Omental fat pad (tissue), 4 donors: Measurements from ENCODE around the gene DRAP1. TPM values are rescaled to one million over a fixed set of nuclear protein-coding genes. Genes with fewer than 3 reads are reported as not detected.
"Not testable (repeated sequence)": the region's sequence is repeated elsewhere in the genome, so short reads cannot be mapped to it uniquely, and the experiment has no call there.

ENCODE experiments used
- ATAC-seq: fragments of 150-250 bp; one replicate; pipeline ENCODE4 v1.9.1; 2016; ENCODE audit warnings: mild to moderate bottlenecking, moderate library complexity; ENCODE audit not compliant: low FRiP score
- DNase-seq: peaks from one replicate; pipeline ENCODE4 v3.0.0-alpha.2; 2019; ENCODE audit warnings: low spot score
- CTCF ChIP-seq, 3 donors: fragments of 450-650 bp; IDR thresholded peaks; one replicate each; pipeline ENCODE4 v1.5.1; 2016 to 2017; ENCODE audit warnings: antibody characterized with exemption in 3 of 3, mild to moderate bottlenecking in 3 of 3, moderate library complexity in 2 of 3
- total RNA-seq, 4 donors: library from RNA; depleted of rRNA; stranded (reverse); fragments of >200 nt; gene quantifications; one replicate each; pipeline ENCODE4 v1.1.0, GENCODE V29; 2016

Gene DRAP1
- total RNA-seq, 4 donors from 2014 or later = 53.0 to 88.6 (median 72.5) TPM

GRCh38 chr11:65888163-65888814 lies 30.9 kb upstream of the DRAP1 start, which contains the start of gene FIBP:
FIBP (minus strand) TSS chr11:65888471; CDS start chr11:65888418, 53 bp downstream.
- ATAC-seq (peak; percentile 75), DNase-seq (peak; percentile 91)
- TF ChIP-seq CTCF (IDR thresholded peaks at IDR 0.05) = peak in 2 of 3 donors; percentile 68 to 85

DNA sequence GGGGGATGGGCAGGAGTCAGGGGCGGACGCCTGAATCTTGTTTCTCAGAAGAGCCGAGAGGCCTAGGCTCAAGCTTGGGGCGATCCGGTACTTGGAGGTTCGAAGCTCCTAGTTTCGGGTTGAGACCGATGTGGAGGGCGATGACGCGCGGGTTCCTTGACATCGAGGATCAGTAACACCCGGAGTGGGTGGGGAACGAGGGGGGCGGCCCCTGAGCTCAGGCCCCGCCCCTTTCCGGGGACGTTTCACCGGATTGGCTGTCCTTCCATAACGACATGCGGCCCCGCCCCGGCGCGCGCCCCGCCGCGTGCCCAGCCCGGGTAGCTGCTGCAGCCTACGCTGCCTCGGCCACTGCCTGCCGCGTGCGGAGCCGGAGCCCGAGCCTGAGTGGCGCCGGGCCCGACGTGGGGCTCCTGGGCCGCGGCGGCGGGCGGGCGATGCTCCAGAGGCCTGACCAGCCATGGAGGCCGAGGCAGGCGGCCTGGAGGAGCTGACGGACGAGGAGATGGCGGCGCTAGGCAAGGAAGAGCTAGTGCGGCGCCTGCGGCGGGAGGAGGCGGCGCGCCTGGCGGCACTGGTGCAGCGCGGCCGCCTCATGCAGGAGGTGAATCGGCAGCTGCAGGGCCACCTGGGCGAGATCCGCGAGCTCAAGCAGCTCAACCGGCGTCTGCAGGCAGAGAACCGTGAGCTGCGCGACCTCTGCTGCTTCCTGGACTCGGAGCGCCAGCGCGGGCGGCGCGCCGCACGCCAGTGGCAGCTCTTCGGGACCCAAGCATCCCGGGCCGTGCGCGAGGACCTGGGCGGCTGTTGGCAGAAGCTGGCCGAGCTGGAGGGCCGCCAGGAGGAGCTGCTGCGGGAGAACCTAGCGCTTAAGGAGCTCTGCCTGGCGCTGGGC lies 28.7 kb upstream of the DRAP1 start, which contains the start of gene CCDC85B:
Gene CCDC85B, plus strand, starts transcription at position 350 of the 895 bp plus-strand sequence. Its CDS starts 111 bp downstream, at position 461.
- ATAC-seq = peak; percentile 68
- no peak for TF ChIP-seq CTCF (IDR thresholded peaks at IDR 0.05)
- peak; percentile 95 for DNase-seq

- DNase-seq (no peak), ATAC-seq (peak; percentile 0)
- TF ChIP-seq CTCF (IDR thresholded peaks at IDR 0.05) = no peak
Measured at GRCh38 chr11:65891219-65892136, 27.7 kb upstream of the DRAP1 start.

DNA sequence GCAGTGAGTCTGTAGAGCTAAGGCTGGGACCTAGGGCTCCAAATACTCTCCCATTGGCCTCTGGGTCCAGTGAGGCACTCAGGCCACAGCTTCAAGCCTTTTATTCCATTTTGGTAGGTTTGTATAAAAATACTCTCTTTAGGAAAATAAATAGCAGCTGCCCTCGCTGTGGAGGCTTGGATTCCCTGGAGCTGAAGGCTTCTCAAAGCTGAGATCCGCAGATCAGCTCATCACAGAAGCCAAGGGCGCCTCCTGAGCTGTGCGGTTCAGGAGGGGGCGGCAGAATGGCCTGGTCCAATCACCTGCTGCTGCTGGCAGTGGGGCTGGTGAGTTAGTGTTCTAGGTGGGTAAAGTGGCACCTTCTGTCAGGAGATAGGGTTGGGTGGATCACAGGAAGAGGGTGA lies 27.1 kb upstream of the DRAP1 start:
- ATAC-seq = not testable (repeated sequence)

DNA sequence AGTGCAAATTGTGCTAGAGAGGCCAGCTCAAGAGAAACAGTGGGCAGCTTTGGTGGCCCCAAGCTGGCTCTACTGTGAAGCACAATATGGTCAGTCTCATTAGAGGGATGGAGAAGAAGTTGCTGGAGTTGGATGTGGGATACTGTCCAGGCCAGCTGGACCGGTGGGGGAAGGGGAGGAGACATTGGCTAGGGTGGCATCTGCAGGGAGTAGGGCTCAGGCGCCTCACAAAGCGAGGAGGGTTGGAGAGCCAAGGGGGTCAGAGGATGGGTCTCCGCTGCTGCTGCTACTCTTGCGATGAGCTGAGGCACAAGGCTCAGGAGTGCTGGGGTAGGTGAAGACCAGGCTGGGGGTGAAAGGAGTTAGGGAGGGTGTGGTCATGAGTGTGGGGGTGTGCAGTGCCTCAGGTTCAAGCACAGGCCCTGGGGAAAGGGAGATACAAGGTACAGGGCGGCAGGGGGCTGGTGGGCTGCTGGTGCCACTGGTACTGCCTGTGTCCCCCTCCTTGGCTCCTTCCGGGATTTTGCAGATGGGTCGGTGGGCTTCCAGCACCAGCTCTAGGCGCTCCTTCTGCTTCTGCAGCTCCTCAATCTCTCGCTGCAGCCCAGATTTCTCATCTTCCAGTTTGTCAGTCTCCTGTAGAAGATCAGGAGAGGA lies 26.4 kb upstream of the DRAP1 start:
- no peak for ATAC-seq
- DNase-seq = no peak
- TF ChIP-seq CTCF (IDR thresholded peaks at IDR 0.05) = no peak

More for the DNA sequence above, 27.1 kb upstream of the DRAP1 start:
- not testable (repeated sequence) for DNase-seq

- no peak for DNase-seq
- no peak for TF ChIP-seq CTCF (IDR thresholded peaks at IDR 0.05)
- no peak for ATAC-seq
Measured at GRCh38 chr11:65894034-65894591, 25.1 kb upstream of the DRAP1 start.
